ENCODE results near the gene AIRE.

AIRE gene

DNA sequence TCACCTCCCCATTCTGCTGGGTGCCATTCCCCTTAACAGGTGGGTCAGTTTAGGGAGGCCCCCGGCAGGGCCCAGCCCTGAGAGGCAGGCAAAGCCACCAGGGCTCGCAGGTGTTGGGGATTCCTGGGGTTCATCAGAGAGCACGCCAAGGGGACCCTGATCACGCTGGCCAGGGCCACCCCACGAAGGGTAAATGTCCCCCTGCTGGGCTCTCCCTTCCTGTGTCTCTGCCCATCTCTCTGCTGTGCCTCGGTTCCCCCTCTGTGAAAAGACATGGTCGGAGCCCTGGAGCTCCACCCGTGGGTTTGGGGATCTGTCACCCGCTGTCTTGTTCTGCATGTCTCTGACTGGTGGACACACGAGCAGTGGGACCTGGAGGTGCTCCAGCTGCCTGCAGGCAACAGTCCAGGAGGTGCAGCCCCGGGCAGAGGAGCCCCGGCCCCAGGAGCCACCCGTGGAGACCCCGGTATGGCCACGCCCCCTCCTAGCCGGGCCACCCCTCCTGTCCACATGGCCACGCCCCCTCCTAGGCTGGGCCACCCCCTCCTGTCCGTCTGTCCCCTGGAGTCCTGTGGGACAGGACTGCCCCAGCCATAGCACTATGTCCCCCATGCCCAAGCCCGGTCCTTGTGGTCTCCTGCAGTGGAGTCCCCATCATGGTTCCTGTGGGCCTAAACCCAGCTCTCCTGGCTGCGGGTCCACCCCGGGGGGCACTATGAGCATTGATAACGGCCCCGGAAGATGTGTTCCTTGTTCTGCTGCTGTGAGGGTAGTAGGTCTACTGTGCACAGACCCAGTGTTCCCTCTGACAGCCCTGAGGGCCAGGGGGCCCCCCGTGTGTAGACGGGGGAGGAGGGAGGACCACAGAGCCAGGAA, 6.5 kb downstream of the AIRE start:
- Mint-ChIP-seq H3K27me3 (peaks cover 6 to 9% of the 10 kb centered on the region in 2 donors), H3K9me3 (no peaks in the 10 kb centered on the region), H3K4me3 (no peak overlapping the region), H3K27ac (no peak overlapping the region), H3K36me3 (no peaks in the 10 kb centered on the region), H3K4me1 (peaks cover 31 to 58% of the 10 kb centered on the region in 2 donors)
- DNase-seq, result no peak
- ATAC-seq (replicated peaks), result no peak

DNA sequence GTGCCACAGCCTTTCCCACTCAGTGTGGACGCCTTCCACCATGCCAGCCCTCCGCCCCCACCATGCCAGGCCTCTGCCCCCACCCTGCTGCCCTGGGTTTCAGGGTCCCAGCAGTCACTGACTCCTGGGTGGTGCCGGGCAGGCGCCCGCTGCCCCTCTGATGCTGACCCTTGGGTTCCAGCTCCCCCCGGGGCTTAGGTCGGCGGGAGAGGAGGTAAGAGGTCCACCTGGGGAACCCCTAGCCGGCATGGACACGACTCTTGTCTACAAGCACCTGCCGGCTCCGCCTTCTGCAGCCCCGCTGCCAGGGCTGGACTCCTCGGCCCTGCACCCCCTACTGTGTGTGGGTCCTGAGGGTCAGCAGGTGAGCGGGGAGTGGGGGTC, 7.1 kb downstream of the AIRE start:
- H3K4me1 Mint-ChIP-seq, result peaks cover 33 to 64% of the 10 kb centered on the region in 2 donors
- H3K27ac Mint-ChIP-seq, result peak overlapping the region; percentile 31
- H3K9me3 Mint-ChIP-seq, result no peaks in the 10 kb centered on the region
- DNase-seq, result no peak
- H3K36me3 Mint-ChIP-seq, result no peaks in the 10 kb centered on the region
- H3K27me3 Mint-ChIP-seq, result peaks cover 3 to 6% of the 10 kb centered on the region in 2 donors
- ATAC-seq (replicated peaks), result no peak
- no peak overlapping the region for H3K4me3 Mint-ChIP-seq

DNA sequence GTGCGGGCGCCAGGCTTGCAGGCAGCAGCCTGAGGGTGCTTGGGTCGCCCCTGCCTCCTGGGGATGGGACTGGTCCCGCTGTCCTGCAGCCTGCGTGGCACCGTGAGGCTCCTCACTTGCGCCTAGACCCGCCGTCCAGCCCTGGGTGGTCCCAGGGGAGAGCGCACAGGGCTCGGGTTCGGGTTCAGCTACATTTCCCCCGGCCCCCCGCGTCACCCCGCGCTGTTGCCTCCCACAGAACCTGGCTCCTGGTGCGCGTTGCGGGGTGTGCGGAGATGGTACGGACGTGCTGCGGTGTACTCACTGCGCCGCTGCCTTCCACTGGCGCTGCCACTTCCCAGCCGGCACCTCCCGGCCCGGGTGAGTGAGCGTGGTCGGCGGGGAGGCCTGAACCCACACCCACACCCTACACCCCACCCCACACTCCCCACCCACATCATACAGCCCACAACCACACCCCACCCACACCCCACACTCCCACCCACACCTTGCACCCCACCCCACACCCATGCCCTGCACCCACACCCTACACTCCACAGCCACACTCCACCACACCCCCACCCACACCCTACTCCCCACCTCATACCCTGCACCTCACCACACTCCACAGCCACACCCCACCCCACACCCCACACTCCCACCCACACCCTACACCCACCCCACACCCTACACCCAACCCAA, 8.0 kb downstream of the AIRE start:
- ATAC-seq (replicated peaks), result no peak

DNA sequence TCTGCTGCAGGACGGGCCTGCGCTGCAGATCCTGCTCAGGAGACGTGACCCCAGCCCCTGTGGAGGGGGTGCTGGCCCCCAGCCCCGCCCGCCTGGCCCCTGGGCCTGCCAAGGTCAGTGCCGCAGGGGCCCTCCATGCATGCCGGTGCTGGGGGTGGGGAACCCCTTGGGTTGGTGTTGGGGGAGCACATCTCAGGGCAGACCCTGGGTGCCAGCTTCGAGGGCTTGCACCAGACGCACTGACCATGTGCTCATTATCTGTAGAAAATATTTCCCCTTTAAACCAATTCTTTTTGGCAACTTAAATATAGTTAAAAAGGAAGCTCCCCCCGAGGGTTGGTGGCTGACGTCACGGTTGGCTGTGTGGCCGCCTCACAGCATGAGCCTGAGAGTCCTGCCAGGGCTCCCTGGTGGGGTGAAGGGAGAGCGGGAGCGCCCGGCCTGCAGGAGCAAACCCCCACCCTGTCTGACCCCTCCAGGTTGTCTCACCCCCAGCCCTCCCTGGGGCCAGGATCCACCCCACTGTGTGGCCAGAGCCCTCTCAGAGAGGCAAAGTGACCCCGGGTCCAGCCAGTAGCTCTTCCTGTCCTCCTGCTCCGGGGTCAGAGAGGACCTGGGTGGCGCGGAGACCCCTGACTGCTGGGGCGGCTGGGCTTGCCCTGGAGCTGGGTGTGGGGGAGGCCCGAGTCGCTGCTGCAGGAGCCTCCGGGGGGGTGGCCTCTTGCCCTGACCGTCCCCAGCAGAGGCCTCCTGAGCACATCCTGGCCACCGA, 8.9 kb downstream of the AIRE start:
- no peak for DNase-seq
- no peak for ATAC-seq (replicated peaks)
- H3K36me3 Mint-ChIP-seq, result no peaks in the 10 kb centered on the region
- peaks cover 44 to 81% of the 10 kb centered on the region in 2 donors for H3K4me1 Mint-ChIP-seq
- H3K27ac Mint-ChIP-seq, result peak overlapping the region; percentile 42
- peak overlapping the region in 1 of 2 donors; percentile 51 for H3K4me3 Mint-ChIP-seq
- no peaks in the 10 kb centered on the region for H3K27me3 Mint-ChIP-seq
- no peaks in the 10 kb centered on the region for H3K9me3 Mint-ChIP-seq

More for the DNA sequence above, 8.0 kb downstream of the AIRE start:
- H3K4me1 Mint-ChIP-seq, result peaks cover 38 to 73% of the 10 kb centered on the region in 2 donors
- no peak overlapping the region for H3K4me3 Mint-ChIP-seq
- DNase-seq, result no peak
- H3K36me3 Mint-ChIP-seq, result no peaks in the 10 kb centered on the region
- no peaks in the 10 kb centered on the region for H3K9me3 Mint-ChIP-seq
- no peaks in the 10 kb centered on the region for H3K27me3 Mint-ChIP-seq
- no peak overlapping the region for H3K27ac Mint-ChIP-seq

- peak in 1 of 2 donors; percentile 7 for ATAC-seq (replicated peaks)
- H3K36me3 Mint-ChIP-seq, result no peaks in the 10 kb centered on the region
- peak overlapping the region; percentile 51 to 57 for H3K4me3 Mint-ChIP-seq
- peak overlapping the region; percentile 87 for H3K27ac Mint-ChIP-seq
- H3K27me3 Mint-ChIP-seq, result no peaks in the 10 kb centered on the region
- no peaks in the 10 kb centered on the region for H3K9me3 Mint-ChIP-seq
- DNase-seq, result no peak
- peaks cover 44 to 80% of the 10 kb centered on the region in 2 donors for H3K4me1 Mint-ChIP-seq
Observed at GRCh38 chr21:44295163-44295573, 9.5 kb downstream of the AIRE start.

DNA sequence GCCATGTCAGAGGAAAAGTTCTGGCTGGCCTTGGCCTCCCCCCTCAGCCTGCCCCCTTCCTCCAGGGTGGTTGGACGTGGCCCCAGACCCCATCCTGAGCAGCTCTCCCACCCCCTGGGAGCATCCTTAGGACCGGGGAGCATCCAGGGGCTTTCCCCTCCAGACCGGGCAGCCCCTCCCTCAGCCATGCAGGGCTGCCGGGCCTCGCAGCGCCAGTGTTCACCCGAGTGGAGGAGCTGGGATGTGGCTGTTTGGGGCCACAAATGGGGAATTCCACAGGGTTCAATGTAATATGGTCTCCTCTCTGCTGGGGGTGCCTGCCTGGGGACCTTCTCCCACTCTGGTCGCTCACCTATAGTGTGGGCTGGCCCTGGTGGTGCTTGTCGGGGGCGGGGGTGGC, 10.0 kb downstream of the AIRE start:
- Mint-ChIP-seq H3K36me3 (no peaks in the 10 kb centered on the region), H3K4me1 (peaks cover 41 to 77% of the 10 kb centered on the region in 2 donors), H3K4me3 (peak overlapping the region; percentile 39 to 57), H3K9me3 (no peaks in the 10 kb centered on the region), H3K27me3 (no peaks in the 10 kb centered on the region), H3K27ac (peak overlapping the region; percentile 87)
- ATAC-seq (replicated peaks), result peak; percentile 8 to 21
- peak; percentile 29 for DNase-seq

- H3K9me3 Mint-ChIP-seq, result no peaks in the 10 kb centered on the region
- peaks cover 41 to 77% of the 10 kb centered on the region in 2 donors for H3K4me1 Mint-ChIP-seq
- ATAC-seq (replicated peaks), result no peak
- no peaks in the 10 kb centered on the region for H3K27me3 Mint-ChIP-seq
- no peak overlapping the region for H3K4me3 Mint-ChIP-seq
- H3K27ac Mint-ChIP-seq, result peak overlapping the region; percentile 87
- H3K36me3 Mint-ChIP-seq, result no peaks in the 10 kb centered on the region
- DNase-seq, result no peak
Observed at GRCh38 chr21:44296103-44296519, 10.4 kb downstream of the AIRE start.

GRCh38 chr21:44296916-44297315, 11.2 kb downstream of the AIRE start:
- ATAC-seq (replicated peaks) (no peak), DNase-seq (no peak)
- Mint-ChIP-seq H3K27me3 (no peaks in the 10 kb centered on the region), H3K9me3 (no peaks in the 10 kb centered on the region), H3K4me1 (peaks cover 45 to 80% of the 10 kb centered on the region in 2 donors), H3K36me3 (no peaks in the 10 kb centered on the region), H3K27ac (no peak overlapping the region), H3K4me3 (no peak overlapping the region)

GRCh38 chr21:44297525-44298290, 12.0 kb downstream of the AIRE start:
- DNase-seq (peak; percentile 76), ATAC-seq (replicated peaks) (peak; percentile 49 to 50)
- H3K27ac Mint-ChIP-seq, result peak overlapping the region; percentile 77
- H3K36me3 Mint-ChIP-seq, result peaks cover 0 to 6% of the 10 kb centered on the region in 2 donors
- no peaks in the 10 kb centered on the region for H3K27me3 Mint-ChIP-seq
- H3K9me3 Mint-ChIP-seq, result no peaks in the 10 kb centered on the region
- peak overlapping the region; percentile 57 to 62 for H3K4me3 Mint-ChIP-seq
- peaks cover 49 to 81% of the 10 kb centered on the region in 2 donors for H3K4me1 Mint-ChIP-seq

GRCh38 chr21:44298301-44298700, 12.6 kb downstream of the AIRE start:
- no peak for ATAC-seq (replicated peaks)

DNA sequence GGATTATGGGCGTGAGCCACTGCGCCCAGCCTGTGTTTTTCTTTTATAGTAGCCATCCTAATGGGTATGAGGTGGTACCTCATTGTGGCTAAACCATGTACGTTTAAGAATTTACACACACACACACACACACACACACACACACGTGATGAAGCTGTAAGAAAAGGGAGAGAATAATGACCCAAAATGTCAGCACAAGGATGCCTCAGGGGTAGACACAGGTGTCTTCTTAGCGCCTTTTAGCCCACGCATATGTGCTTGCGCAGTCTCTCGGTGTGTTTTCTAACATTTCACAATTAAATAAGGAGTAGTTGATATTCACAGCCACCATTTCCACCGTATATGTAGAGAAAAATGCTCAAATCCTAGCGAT, 13.4 kb downstream of the AIRE start:
- peaks cover 58 to 87% of the 10 kb centered on the region in 2 donors for H3K4me1 Mint-ChIP-seq
- DNase-seq (no peak), ATAC-seq (replicated peaks) (peak; percentile 3 to 11)
- H3K36me3 Mint-ChIP-seq, result peaks cover 0 to 10% of the 10 kb centered on the region in 2 donors
- H3K9me3 Mint-ChIP-seq, result no peaks in the 10 kb centered on the region
- H3K27me3 Mint-ChIP-seq, result no peaks in the 10 kb centered on the region
- H3K4me3 Mint-ChIP-seq, result peak overlapping the region; percentile 85 to 90
- H3K27ac Mint-ChIP-seq, result peak overlapping the region; percentile 98

More at GRCh38 chr21:44298301-44298700, 12.6 kb downstream of the AIRE start:
- Mint-ChIP-seq H3K27me3 (no peaks in the 10 kb centered on the region), H3K4me3 (peak overlapping the region in 1 of 2 donors; percentile 57), H3K9me3 (no peaks in the 10 kb centered on the region), H3K36me3 (peaks cover 0 to 6% of the 10 kb centered on the region in 2 donors), H3K4me1 (peaks cover 52 to 81% of the 10 kb centered on the region in 2 donors), H3K27ac (peak overlapping the region; percentile 62)
- no peak for DNase-seq

DNA sequence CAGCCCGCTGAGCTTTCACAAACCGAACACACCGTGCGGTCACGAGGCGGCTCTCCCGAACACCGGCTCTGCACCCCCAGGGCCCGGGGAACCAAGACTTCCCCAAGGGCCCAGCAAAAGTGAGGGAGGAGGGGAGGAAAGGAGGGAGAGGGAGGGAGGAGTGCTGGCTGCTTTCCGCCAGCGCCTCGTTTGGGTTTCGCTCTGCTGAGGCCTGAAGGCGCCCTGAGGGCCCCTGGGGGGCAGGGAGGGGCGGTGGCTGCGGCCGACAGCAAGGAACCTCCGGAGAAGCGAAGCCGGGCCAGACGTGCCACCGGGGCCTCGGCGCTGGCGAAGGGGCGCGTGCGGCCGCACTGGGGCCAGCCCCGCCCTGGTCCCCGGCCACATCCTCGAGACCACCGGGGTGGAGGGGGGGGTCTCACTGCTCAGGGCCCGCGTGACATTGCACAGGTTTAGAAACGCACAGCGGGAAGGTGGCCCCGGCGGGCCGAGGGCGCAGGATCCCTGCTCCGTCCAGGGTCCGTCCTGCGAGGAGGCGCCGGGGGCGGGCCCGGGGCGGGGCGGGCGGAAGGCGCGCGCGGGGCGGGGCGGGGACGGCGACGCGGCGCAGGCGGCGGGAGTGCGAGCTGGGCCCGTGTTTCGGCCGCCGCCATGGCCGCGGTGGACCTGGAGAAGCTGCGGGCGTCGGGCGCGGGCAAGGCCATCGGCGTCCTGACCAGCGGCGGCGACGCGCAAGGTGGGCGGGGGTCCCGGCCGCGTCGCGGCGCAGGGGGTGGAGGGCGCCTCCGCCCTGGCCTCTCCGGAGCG, 14.0 kb downstream of the AIRE start, which contains the start of gene PFKL:
TSS of gene PFKL (plus strand) at position 596 of the 804 bp plus-strand sequence. CDS start at position 649, 53 bp downstream.
- peak within 1 kb of the TSS; percentile 88 to 90 for H3K4me3 Mint-ChIP-seq
- peaks cover 58 to 86% of the 10 kb centered on the region in 2 donors for H3K4me1 Mint-ChIP-seq
- peak; percentile 82 for DNase-seq
- peaks cover 0 to 11% of the 10 kb centered on the region in 2 donors for H3K36me3 Mint-ChIP-seq
- no peaks in the 10 kb centered on the region for H3K27me3 Mint-ChIP-seq
- H3K27ac Mint-ChIP-seq, result peak within 1 kb of the TSS; percentile 98
- H3K9me3 Mint-ChIP-seq, result no peaks in the 10 kb centered on the region
- peak; percentile 63 to 72 for ATAC-seq (replicated peaks)
